CD4-positive, alpha-beta T cell treated with Interferon gamma for 1 hour (primary cell): ENCODE results near the gene POMT2.
A peak's percentile ranks its signal among the peaks of the same experiment; 100 is the strongest.
"Not testable (repeated sequence)": the region's sequence is repeated elsewhere in the genome, so short reads cannot be mapped to it uniquely, and the experiment has no call there.

Experiments used
- DNase-seq: peaks from one replicate; pipeline ENCODE4 v3.0.0-alpha.2; 2020

The POMT2 gene

GRCh38 chr14:77320238-77320935, at the start of gene POMT2:
TSS of gene POMT2 (minus strand) at chr14:77320883. CDS start at chr14:77320681, 202 bp downstream.
- DNase-seq, result peak; percentile 91

- no peak for DNase-seq
Observed at GRCh38 chr14:77369285-77369684, 48.6 kb upstream of the POMT2 start.

GRCh38 chr14:77364146-77364545, 43.5 kb upstream of the POMT2 start:
- no peak for DNase-seq

GRCh38 chr14:77359626-77360025, 38.9 kb upstream of the POMT2 start:
- DNase-seq, result no peak

GRCh38 chr14:77356899-77357298, 36.2 kb upstream of the POMT2 start:
- DNase-seq, result no peak

GRCh38 chr14:77355811-77356210, 35.1 kb upstream of the POMT2 start:
- DNase-seq, result no peak

GRCh38 chr14:77353469-77354141, 32.9 kb upstream of the POMT2 start:
- no peak for DNase-seq

GRCh38 chr14:77347751-77348150, 27.1 kb upstream of the POMT2 start:
- no peak for DNase-seq

GRCh38 chr14:77346495-77346894, 25.8 kb upstream of the POMT2 start:
- no peak for DNase-seq

- no peak for DNase-seq
Observed at GRCh38 chr14:77344377-77344996, 23.8 kb upstream of the POMT2 start.

- DNase-seq, result no peak
Observed at GRCh38 chr14:77343662-77344061, 23.0 kb upstream of the POMT2 start.

GRCh38 chr14:77342726-77343397, 22.2 kb upstream of the POMT2 start:
- DNase-seq, result no peak

- no peak for DNase-seq
Observed at GRCh38 chr14:77340389-77340788, 19.7 kb upstream of the POMT2 start.

- DNase-seq, result no peak
Observed at GRCh38 chr14:77339407-77339806, 18.7 kb upstream of the POMT2 start.

- no peak for DNase-seq
Observed at GRCh38 chr14:77338302-77338701, 17.6 kb upstream of the POMT2 start.

- no peak for DNase-seq
Observed at GRCh38 chr14:77337880-77338279, 17.2 kb upstream of the POMT2 start.

GRCh38 chr14:77337255-77337654, 16.6 kb upstream of the POMT2 start:
- DNase-seq, result not testable (repeated sequence)

GRCh38 chr14:77335576-77335975, 14.9 kb upstream of the POMT2 start:
- no peak for DNase-seq

- DNase-seq, result no peak
Observed at GRCh38 chr14:77329872-77330271, 9.2 kb upstream of the POMT2 start.

GRCh38 chr14:77327111-77327510, 6.4 kb upstream of the POMT2 start:
- DNase-seq, result no peak

GRCh38 chr14:77325746-77326094, 5.0 kb upstream of the POMT2 start:
- no peak for DNase-seq

GRCh38 chr14:77324816-77325745, 4.4 kb upstream of the POMT2 start:
- no peak for DNase-seq

- DNase-seq, result no peak
Observed at GRCh38 chr14:77324289-77324688, 3.6 kb upstream of the POMT2 start.
